Ascending aorta (tissue), 2 donors: ENCODE measurements around the gene KRTAP13-3. TPM values are rescaled to one million over a fixed set of nuclear protein-coding genes. Genes with fewer than 3 reads are reported as not detected.

Experiments used
- DNase-seq, 2 donors: peaks; one replicate each; pipeline ENCODE4 v3.0.0-alpha.2; 2019; ENCODE audit warnings: low spot score in 2 of 2
- H3K27ac ChIP-seq, 2 donors: fragments of 200-600 bp; sonication (generic); one replicate each; pipeline ENCODE4 v1.5.1; 2016 to 2017; ENCODE audit warnings: mild to moderate bottlenecking in 1 of 2
- H3K27me3 ChIP-seq: fragments of 200-600 bp; sonication (generic); one replicate; pipeline ENCODE4 v1.5.1; 2017
- H3K36me3 ChIP-seq, 2 donors: fragments of 200-600 bp; sonication (generic); one replicate each; pipeline ENCODE4 v1.5.1; 2016
- H3K4me1 ChIP-seq, 2 donors: fragments of 200-600 bp; sonication (generic); one replicate each; pipeline ENCODE4 v1.5.1; 2016 to 2017; ENCODE audit warnings: mild to moderate bottlenecking in 1 of 2
- H3K4me3 ChIP-seq, 2 donors: fragments of 200-600 bp; sonication (generic); one replicate each; pipeline ENCODE4 v1.5.1; 2016 to 2017; ENCODE audit warnings: mild to moderate bottlenecking in 1 of 2
- H3K9me3 ChIP-seq, 2 donors: fragments of 200-600 bp; sonication (generic); one replicate each; pipeline ENCODE4 v1.5.1; 2016
- intact Hi-C: fragments of 100-400 bp; cut with DNase I; formaldehyde crosslinking; loops from one replicate; pipeline ENCODE4 v1.15.1; 2023
- total RNA-seq: library from RNA; depleted of rRNA; stranded (reverse); fragments of >200 nt; gene quantifications from one replicate; pipeline ENCODE4 v1.1.0, GENCODE V29; 2016
- TF ChIP-seq, protein P1 (sequence below), 3 experiments: fragments of 200-600 bp in 2 of 3; fragments of 450-650 bp in 1 of 3; sonication (generic) in 2 of 3; IDR thresholded peaks; one replicate each; pipeline ENCODE4 v1.5.1; 2016 to 2019; ENCODE audit warnings: antibody characterized with exemption in 3 of 3, mild to moderate bottlenecking in 1 of 3, moderate library complexity in 1 of 3

Gene KRTAP13-3
- total RNA-seq, 1 donor from 2014 or later = not detected

DNA sequence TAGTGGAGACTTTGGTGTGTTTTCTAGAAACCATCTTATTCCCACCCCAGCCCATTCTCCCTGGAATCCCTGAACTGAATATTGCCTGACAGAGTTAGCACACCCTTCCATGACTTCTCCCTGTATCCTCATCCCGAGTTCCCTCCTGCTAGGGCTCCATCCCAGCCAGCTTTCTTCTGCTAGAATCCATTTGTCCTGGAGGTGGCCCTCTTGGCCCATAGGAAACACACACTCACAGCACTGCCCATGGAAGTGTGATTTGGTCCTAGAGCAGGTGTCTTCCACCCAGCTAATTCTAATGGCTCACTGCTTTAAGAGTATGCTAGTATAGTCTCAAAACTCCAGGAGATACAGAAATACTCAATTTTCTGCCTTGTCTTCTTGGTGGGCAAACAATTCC is 18.5 kb upstream of the KRTAP13-3 start:
- H3K27ac ChIP-seq = no peak overlapping the region
- no peaks in the 10 kb centered on the region for H3K9me3 ChIP-seq
- H3K36me3 ChIP-seq = no peaks in the 10 kb centered on the region
- DNase-seq = no peak
- intact Hi-C loops = no loop called here
- TF ChIP-seq, protein P1, sequence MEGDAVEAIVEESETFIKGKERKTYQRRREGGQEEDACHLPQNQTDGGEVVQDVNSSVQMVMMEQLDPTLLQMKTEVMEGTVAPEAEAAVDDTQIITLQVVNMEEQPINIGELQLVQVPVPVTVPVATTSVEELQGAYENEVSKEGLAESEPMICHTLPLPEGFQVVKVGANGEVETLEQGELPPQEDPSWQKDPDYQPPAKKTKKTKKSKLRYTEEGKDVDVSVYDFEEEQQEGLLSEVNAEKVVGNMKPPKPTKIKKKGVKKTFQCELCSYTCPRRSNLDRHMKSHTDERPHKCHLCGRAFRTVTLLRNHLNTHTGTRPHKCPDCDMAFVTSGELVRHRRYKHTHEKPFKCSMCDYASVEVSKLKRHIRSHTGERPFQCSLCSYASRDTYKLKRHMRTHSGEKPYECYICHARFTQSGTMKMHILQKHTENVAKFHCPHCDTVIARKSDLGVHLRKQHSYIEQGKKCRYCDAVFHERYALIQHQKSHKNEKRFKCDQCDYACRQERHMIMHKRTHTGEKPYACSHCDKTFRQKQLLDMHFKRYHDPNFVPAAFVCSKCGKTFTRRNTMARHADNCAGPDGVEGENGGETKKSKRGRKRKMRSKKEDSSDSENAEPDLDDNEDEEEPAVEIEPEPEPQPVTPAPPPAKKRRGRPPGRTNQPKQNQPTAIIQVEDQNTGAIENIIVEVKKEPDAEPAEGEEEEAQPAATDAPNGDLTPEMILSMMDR (IDR thresholded peaks at IDR 0.05) = no peak
- no peaks in the 10 kb centered on the region for H3K27me3 ChIP-seq
- H3K4me3 ChIP-seq = no peak overlapping the region
- no peaks in the 10 kb centered on the region for H3K4me1 ChIP-seq

DNA sequence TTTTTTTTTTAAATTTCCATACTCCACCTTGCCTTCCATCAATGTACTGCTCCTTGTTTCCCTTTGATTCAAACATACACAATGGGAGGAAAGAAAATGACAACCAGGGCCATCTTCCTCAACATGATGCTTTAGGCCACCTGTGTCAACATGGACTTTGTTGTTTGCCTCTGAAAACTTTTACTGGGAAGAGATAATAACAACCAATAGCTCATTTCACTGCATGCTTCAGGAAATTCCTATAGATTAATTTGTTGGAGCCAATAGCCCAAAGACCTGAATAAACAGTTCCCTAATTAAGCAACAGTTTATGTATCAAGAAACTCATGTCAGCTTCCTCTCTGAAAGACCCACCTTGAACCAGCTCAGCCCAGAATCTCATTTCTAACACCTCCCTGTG is 17.5 kb upstream of the KRTAP13-3 start:
- no peak overlapping the region for H3K4me3 ChIP-seq
- no peaks in the 10 kb centered on the region for H3K9me3 ChIP-seq
- H3K27ac ChIP-seq = no peak overlapping the region
- no peaks in the 10 kb centered on the region for H3K27me3 ChIP-seq
- no peak for DNase-seq
- H3K36me3 ChIP-seq = no peaks in the 10 kb centered on the region
- H3K4me1 ChIP-seq = no peaks in the 10 kb centered on the region
- TF ChIP-seq, protein P1 (IDR thresholded peaks at IDR 0.05) = no peak
- intact Hi-C loops = no loop called here

DNA sequence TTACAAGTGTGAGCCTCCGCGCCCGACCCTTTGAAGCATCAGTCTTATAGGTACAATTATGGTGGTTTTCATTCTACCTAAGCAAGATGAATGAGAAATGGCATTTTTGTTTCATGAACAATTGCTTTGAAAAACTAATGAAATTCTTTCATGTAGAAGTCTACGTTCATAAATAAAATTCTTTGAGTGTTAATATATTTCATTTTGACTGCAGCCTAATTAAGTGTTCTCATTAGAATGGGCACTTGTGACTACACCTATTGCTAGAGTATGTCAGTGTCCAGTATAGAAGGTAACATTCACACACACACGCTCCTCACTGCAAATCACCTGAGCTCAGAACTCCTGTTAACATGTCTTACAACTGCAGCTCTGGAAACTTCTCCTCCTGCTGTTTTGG is 14.2 kb upstream of the KRTAP13-3 start, which contains the start of gene KRTAP15-1:
TSS of gene KRTAP15-1 (plus strand) at position 301 of the 400 bp plus-strand sequence. CDS start at position 354, 53 bp downstream.
- H3K9me3 ChIP-seq = no peaks in the 10 kb centered on the region
- H3K27ac ChIP-seq = no peak within 1 kb of the TSS
- H3K4me1 ChIP-seq = no peaks in the 10 kb centered on the region
- H3K36me3 ChIP-seq = no peaks in the 10 kb centered on the region
- intact Hi-C loops = no loop called here
- H3K27me3 ChIP-seq = no peaks in the 10 kb centered on the region
- no peak within 1 kb of the TSS for H3K4me3 ChIP-seq
- TF ChIP-seq, protein P1 (IDR thresholded peaks at IDR 0.05) = no peak
- DNase-seq = no peak

DNA sequence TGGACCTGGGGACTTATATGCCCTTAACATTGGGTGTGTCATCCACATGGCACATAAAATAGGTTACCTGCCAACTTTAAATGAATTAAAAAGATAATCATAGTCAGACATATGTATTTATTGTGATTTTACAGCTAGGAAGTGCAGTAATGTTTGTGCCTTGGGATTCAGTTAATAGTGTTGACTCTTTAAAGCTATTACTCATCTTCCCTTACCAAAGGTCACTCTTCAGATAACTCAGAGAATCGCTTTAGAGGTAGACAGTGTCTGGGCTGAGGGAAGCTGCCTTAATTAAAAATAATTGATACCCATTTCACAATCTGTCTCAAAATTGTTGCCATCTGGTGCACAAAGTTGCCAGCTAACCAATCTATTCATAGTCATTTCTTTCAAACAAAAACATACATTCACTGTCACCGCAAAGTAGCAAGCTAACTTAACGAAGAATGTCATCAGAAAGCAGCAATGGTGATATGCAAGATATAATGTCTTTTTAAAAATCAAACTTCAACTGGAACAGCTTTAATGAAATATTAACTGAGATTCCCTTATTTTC is 11.4 kb upstream of the KRTAP13-3 start:
- no peak for DNase-seq
- intact Hi-C loops = no loop called here
- H3K27me3 ChIP-seq = no peaks in the 10 kb centered on the region
- H3K9me3 ChIP-seq = no peaks in the 10 kb centered on the region
- TF ChIP-seq, protein P1 (IDR thresholded peaks at IDR 0.05) = no peak
- H3K36me3 ChIP-seq = no peaks in the 10 kb centered on the region
- no peak overlapping the region for H3K4me3 ChIP-seq
- no peaks in the 10 kb centered on the region for H3K4me1 ChIP-seq
- H3K27ac ChIP-seq = no peak overlapping the region

DNA sequence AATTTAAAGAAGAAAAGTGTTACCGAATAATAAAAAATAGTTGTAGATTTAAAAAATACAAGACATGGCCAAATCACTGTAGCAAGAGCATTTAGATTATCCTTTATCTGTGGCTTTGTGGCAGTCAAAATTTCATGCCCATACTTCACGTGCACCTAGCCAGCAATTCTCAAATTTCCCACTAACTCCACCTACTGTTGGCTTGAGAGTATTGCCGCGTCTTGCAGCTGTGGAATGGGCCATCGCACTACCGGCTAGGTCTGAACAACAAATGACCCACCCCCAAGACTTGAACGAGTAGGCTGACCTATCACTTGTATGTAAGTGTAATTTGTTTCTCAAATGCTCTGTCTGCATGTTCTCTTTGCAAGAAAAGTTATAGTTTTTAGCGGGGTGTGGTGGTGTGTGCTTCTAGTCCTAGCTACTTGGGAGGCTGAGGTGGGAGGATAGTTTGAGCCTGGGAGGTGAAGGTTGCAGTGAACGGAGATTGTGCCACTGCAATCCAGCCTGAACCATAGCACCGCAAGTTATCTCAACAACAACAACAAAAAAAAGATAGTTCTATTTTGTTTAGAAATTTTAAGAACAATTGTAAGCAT is 8.4 kb upstream of the KRTAP13-3 start:
- intact Hi-C loops = no loop called here

More for the DNA sequence above, 8.4 kb upstream of the KRTAP13-3 start:
- no peak for DNase-seq
- Histone ChIP-seq H3K27ac (no peak overlapping the region), H3K4me1 (no peaks in the 10 kb centered on the region), H3K9me3 (no peaks in the 10 kb centered on the region), H3K4me3 (no peak overlapping the region), H3K36me3 (no peaks in the 10 kb centered on the region), H3K27me3 (no peaks in the 10 kb centered on the region)
- TF ChIP-seq, protein P1 (IDR thresholded peaks at IDR 0.05) = peak in 2 of 3 experiments; percentile 46 to 50
